Activated CD8-positive, alpha-beta memory T cell treated with anti-CD3 and anti-CD28 coated beads for 36 hours (primary cell): ENCODE measurements around the gene CCDC85A. TPM values are rescaled to one million over a fixed set of nuclear protein-coding genes. Genes with fewer than 3 reads are reported as not detected.

Experiments used
- CTCF ChIA-PET: fragments of 350-600 bp; sonication (Branson Sonifier 250); formaldehyde crosslinking; loops from one replicate; lab custom pipeline; 2021; ENCODE audit warnings: antibody characterized with exemption; lab: Charles Lee
- POLR2A ChIA-PET: fragments of 350-600 bp; sonication (Branson Sonifier 250); formaldehyde crosslinking; loops from one replicate; lab custom pipeline; 2021; ENCODE audit warnings: antibody characterized with exemption; lab: Charles Lee
- total RNA-seq, 2 experiments: library from RNA; stranded (reverse); gene quantifications; one replicate each; pipeline ENCODE4 v1.2.3, GENCODE V29; 2021

Gene CCDC85A
- total RNA-seq, 2 experiments from 2014 or later = not detected

- ChIA-PET POLR2A (no interaction called here), CTCF (no interaction called here)
Observed at GRCh38 chr2:56231361-56231760, 47.6 kb downstream of the CCDC85A start.

DNA sequence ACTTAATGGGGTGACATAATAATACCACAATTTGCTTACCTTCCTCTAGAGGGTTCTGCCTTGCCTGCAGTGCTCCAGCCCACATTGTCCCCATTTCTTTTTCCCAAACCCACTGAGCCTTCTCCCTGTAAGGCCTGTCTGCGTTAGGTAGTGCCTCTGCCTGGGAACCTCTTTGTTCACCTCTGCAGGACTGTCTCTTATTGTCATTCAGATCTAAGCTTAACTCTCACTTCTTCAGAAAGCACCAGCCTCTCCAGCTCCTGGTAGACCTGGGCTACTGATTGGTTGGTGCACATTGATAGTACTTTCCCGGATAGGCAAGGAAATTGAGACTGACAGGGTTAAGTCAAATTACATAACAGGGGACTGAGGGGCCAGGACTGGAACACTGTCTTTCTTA, 49.1 kb downstream of the CCDC85A start:
- ChIA-PET CTCF (no interaction called here), POLR2A (no interaction called here)

- CTCF ChIA-PET = no interaction called here
Observed at GRCh38 chr2:56234241-56234640, 50.5 kb downstream of the CCDC85A start.

DNA sequence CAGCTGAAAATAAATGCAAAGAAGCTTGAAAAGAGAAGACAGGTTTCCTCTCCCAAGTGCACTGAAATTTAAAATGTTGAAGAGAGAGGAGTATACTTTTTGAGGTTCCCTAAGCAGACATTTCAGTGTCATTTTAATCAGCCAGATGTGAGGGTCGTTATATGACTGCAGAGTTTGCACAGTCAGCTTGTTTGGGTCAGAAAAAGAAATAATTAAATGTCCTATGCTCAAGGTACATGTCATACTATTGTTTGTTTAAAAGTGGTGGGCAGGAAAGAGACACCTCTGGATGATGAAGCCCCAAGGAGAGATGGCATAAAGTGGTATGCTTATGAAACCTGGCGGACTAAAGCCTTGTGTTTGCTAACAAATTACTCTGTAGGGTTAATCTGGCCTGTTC, 55.2 kb downstream of the CCDC85A start:
- CTCF ChIA-PET = interaction anchor here (0.7 kb wide), 1 partner anchor 181 kb away, joined by 4 read pairs; no protein-coding TSS in a partner anchor
- POLR2A ChIA-PET = no interaction called here

More at GRCh38 chr2:56234241-56234640, 50.5 kb downstream of the CCDC85A start:
- POLR2A ChIA-PET = no interaction called here

DNA sequence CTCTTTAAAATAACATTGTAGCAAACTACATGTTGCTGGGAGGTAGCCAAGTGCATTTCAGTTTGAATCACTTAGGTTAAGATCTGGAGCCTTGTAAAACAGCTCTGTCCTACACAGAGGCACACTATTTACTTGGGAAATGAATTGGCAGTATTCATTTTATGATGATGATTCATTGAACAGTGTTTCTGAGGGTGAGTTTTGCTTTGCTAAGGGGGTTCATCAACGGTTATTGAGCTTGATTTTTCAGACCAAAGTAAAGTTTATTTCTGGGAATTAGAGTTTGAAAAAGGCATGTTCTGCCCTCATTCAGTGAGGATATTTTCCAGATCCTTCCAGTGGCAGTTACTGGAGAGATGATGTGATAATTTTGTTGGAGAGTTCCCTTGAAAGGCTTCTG, 55.6 kb downstream of the CCDC85A start:
- ChIA-PET CTCF (no interaction called here), POLR2A (no interaction called here)

DNA sequence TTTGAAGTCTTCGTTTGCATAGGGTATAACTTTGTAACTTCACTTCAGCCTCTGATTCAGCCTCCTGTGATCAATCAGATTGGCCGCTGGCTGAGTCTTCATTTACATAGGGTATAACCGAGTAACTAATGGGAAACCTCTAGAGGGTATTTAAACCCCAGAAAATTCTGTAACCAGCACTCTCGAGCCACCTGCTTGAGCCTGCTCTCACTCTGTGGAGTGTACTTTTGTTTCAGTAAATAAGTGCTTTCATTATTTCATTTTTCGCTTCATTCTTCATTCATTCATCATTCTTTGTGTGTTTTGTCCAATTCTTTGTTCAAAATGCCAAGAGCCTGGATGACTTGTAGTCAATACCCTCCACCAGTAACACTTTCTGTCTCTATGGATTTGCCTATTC, 56.4 kb downstream of the CCDC85A start:
- POLR2A ChIA-PET = no interaction called here
- CTCF ChIA-PET = no interaction called here

DNA sequence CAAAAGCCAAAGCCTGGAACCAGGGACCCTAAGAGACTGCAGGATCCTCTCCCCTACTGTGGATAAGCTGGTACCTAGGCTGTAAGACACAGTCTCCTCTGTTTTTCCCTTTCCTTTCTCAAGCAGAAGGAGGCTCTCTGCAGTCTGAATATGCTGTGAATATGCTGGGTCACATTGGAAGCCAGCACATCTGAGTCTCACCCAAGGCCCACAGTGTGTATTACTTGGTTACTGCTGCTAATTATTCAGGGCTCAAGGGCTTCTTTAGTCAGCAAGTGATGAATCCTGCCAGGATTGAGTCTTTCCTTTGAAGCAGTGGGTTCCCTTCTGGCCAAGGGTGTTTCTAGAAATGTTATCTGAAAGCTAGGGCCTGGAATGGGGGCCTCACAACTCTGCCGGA, 60.7 kb downstream of the CCDC85A start:
- POLR2A ChIA-PET = no interaction called here
- CTCF ChIA-PET = no interaction called here

GRCh38 chr2:56244911-56245530, 61.2 kb downstream of the CCDC85A start:
- ChIA-PET CTCF (no interaction called here), POLR2A (no interaction called here)

DNA sequence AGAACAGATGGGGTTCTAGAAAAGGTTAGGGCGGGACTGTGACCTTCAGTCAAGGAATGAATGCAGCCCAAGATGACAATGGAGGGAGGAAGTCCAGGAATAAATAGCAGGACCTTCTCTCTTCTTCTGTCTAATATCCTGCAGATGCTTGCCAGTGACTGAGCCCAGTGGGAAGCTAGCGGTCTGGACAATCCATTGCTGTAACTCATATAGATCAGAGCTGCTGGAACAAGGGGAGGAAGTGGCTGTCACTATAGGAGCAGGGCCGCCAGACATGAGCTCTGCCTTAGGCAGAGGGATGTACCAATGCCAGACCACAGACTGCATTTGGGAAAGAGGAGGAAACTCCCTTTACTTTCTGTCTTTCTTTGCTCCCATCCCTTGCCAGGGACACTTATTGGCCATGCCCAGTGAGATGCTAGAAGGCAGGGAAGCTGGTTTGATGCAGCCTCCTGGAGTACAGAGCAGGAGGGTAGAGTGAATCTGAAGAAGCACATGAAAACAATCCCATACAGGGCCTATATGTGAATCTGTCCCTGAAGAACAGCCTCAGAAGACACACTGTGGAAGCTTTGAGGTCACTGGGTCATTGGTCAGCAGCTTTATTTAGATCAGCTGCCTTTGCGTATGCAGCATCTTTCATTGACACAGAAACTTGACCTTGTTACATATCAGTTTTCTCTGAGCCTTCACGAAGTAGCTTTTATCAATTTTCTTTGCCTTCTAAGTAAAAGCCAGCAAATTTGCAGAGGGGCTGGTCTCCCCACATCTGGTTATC, 65.4 kb downstream of the CCDC85A start:
- CTCF ChIA-PET = no interaction called here
- POLR2A ChIA-PET = no interaction called here

DNA sequence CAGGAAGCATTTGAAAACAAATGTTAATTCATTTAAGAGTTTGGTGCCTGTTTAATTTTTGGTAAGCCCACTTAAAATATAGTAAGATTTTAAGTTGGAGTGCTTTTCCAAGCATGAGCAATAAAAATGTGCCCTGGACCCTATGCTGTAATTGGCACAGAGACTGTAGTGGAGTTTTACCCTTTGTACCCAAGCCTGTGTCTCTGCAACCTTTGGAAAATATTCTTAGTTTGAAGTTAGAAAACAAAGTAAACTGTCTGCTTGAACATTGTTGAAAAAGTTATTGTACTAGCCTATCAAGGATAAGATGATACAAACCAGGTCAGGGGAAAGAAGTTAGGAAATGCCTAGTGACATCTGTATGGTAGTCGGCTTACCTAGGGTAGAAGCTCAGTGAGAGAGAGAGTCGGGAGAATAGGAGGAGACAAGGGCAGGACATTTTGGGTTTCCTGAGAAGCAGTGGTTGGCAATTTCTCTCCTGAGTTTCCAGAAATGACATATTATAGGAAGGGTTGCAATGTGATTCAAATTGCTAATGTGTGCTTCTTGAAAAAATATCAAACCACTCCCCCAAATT, 66.5 kb downstream of the CCDC85A start:
- POLR2A ChIA-PET = no interaction called here
- CTCF ChIA-PET = no interaction called here

GRCh38 chr2:56260415-56260814, 76.6 kb downstream of the CCDC85A start:
- POLR2A ChIA-PET = no interaction called here
- CTCF ChIA-PET = no interaction called here

DNA sequence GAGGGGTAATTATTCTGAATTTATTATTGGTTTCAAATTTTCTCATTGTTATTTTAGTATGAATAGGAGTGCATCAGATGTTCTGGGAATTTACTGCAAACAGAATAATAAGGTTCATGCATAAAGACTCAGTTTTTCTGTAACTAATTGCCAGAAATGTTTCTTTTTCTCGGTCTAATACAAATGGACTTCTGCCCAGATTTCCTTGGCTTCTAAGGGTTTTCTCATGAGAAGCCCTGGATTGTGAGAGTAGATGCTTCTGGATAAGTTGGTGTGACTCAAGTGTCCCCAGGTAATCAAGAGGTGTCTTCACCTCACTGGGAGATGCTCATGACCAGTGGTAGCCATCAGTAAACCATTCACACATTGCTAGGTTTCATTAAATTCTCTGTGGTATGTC, 78.5 kb downstream of the CCDC85A start:
- POLR2A ChIA-PET = no interaction called here
- CTCF ChIA-PET = no interaction called here

GRCh38 chr2:56263876-56264275, 80.1 kb downstream of the CCDC85A start:
- ChIA-PET CTCF (no interaction called here), POLR2A (no interaction called here)

GRCh38 chr2:56266761-56267414, 83.1 kb downstream of the CCDC85A start:
- ChIA-PET CTCF (no interaction called here), POLR2A (no interaction called here)

- ChIA-PET CTCF (no interaction called here), POLR2A (no interaction called here)
Observed at GRCh38 chr2:56267415-56267788, 83.6 kb downstream of the CCDC85A start.

DNA sequence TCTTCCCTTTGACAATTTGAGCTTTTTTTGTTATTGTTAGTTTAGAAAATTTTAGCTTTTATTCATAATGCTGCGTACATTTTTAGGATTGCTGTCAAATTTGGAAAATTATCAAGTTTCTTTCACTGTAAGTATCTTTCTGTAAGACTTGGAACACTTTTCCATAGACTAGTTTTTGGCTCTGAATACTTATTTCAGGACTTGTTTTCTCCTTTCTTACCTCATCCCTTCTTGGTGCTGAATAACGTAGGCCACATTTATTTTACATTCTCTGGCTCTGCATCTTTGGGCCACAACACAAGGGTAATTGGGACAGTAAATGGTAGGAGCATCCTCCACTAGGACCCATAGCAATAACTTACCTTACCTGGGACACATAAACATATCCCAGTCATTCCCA, 85.1 kb downstream of the CCDC85A start:
- ChIA-PET CTCF (no interaction called here), POLR2A (no interaction called here)

GRCh38 chr2:56271275-56271674, 87.5 kb downstream of the CCDC85A start:
- POLR2A ChIA-PET = no interaction called here
- CTCF ChIA-PET = no interaction called here

DNA sequence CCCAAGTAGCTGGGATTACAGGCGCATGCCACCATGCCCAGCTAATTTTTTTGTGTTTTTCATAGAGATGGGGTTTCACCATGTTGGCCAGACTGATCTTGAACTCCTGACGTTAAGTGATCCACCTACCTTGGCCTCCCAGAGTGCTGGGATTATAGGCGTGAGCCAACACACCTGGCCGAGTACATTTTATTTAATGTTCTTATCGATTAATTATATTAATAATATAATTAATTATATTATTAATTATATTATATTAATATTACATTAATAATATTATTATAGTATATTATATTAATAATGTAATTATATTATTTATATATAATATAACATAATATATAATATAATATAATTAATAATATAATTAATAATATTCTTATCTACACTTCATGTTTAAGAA, 101.4 kb downstream of the CCDC85A start:
- POLR2A ChIA-PET = no interaction called here
- CTCF ChIA-PET = no interaction called here

DNA sequence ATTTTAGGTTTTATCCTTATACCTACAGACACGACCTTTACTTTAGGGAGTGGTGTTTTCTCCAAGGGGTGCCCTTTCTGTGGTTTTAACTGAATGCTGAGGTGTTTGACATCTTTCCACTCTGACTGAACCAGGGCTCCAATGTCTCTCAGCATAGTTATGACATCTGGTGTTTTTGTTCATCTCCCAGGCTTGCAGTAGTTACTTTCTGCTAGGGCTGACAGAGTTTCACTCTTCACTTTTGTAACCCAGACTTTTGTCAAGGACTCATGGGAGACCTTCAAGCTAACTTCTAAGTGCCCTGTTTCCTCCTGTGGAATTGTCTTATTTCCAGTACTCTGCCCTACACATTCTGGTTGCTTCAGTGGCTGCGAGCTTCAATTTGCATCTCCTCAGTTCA, 103.1 kb downstream of the CCDC85A start:
- CTCF ChIA-PET = no interaction called here
- POLR2A ChIA-PET = no interaction called here

- POLR2A ChIA-PET = no interaction called here
- CTCF ChIA-PET = no interaction called here
Observed at GRCh38 chr2:56287508-56287907, 103.7 kb downstream of the CCDC85A start.

DNA sequence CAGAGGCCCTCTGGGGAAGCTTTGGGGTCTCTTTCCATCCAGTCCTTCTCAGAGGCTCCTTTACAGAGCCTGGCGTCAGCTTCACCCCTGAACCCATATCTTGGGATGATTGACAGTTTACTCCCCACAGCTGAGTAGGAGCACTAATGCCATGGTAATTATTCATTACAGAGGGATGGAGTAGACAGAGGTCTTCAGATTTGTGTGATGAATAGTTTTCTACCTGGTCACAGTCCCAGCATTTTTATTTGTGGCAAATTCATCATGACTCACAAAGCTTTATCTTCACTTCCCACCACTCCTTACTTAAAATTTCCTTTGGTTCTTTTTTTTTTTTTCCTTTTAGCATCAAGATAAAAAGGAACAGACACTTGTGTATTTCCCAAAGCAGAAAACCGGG, 104.2 kb downstream of the CCDC85A start:
- POLR2A ChIA-PET = no interaction called here
- CTCF ChIA-PET = no interaction called here
